Measurements from ENCODE around the gene LSS.

DNA sequence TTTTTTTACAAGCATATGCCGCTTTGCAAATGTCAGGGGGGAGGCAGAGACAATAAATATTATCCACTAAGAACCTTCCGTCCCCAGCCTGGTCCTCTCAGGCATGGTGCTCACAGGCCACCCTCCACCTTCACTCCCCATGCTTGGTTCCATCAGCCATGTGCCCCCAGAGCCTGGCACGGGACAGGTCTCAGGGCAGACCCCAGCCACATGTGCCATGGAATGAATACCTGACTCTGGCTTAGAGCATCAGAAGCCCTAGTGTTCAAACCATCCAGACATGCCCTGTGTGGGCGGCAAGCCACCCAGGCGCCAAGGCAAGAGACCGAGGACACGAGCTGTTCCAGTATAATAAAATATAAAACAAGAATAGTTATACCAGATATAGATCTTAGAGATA is 5.4 kb downstream of the LSS start:
- TF ChIP-seq EP300 (IDR thresholded peaks at IDR 0.05; ENCODE audit: borderline replicate concordance) (no peak), TAF1 (IDR thresholded peaks at IDR 0.05; ENCODE audit: low read depth) (no peak), YY1 (IDR thresholded peaks at IDR 0.05; ENCODE audit: low read depth) (no peak)
- TF ChIP-seq, protein P1, sequence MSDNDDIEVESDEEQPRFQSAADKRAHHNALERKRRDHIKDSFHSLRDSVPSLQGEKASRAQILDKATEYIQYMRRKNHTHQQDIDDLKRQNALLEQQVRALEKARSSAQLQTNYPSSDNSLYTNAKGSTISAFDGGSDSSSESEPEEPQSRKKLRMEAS (IDR thresholded peaks at IDR 0.05): no peak
- TF ChIP-seq, protein P2, sequence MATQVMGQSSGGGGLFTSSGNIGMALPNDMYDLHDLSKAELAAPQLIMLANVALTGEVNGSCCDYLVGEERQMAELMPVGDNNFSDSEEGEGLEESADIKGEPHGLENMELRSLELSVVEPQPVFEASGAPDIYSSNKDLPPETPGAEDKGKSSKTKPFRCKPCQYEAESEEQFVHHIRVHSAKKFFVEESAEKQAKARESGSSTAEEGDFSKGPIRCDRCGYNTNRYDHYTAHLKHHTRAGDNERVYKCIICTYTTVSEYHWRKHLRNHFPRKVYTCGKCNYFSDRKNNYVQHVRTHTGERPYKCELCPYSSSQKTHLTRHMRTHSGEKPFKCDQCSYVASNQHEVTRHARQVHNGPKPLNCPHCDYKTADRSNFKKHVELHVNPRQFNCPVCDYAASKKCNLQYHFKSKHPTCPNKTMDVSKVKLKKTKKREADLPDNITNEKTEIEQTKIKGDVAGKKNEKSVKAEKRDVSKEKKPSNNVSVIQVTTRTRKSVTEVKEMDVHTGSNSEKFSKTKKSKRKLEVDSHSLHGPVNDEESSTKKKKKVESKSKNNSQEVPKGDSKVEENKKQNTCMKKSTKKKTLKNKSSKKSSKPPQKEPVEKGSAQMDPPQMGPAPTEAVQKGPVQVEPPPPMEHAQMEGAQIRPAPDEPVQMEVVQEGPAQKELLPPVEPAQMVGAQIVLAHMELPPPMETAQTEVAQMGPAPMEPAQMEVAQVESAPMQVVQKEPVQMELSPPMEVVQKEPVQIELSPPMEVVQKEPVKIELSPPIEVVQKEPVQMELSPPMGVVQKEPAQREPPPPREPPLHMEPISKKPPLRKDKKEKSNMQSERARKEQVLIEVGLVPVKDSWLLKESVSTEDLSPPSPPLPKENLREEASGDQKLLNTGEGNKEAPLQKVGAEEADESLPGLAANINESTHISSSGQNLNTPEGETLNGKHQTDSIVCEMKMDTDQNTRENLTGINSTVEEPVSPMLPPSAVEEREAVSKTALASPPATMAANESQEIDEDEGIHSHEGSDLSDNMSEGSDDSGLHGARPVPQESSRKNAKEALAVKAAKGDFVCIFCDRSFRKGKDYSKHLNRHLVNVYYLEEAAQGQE (IDR thresholded peaks at IDR 0.05; ENCODE audit: low read depth): no peak
